GM19351 (cell line): Measurements from ENCODE around the gene GNPDA1.

Experiments
- ATAC-seq: cut with Tn5 transposase; IDR thresholded peaks from one replicate; pipeline ENCODE4 v1.9.1; 2021; ENCODE audit warnings: mild to moderate bottlenecking, moderate library complexity; ENCODE audit not compliant: unreplicated experiment

The GNPDA1 gene

GRCh38 chr5:141958546-141959172 lies 54.2 kb downstream of the GNPDA1 start:
- no peak for ATAC-seq

- ATAC-seq, result no peak
Observed at GRCh38 chr5:141958113-141958512, 54.7 kb downstream of the GNPDA1 start, which contains the start of gene PCDH12. Gene PCDH12, minus strand, starts transcription at chr5:141958202. Its CDS starts 351 bp downstream, at chr5:141957851.

- no peak for ATAC-seq
Observed at GRCh38 chr5:141957367-141957996, 55.3 kb downstream of the GNPDA1 start.

- ATAC-seq, result no peak
Observed at GRCh38 chr5:141954194-141954593, 58.6 kb downstream of the GNPDA1 start.

GRCh38 chr5:141952020-141952419 lies 60.8 kb downstream of the GNPDA1 start:
- no peak for ATAC-seq

GRCh38 chr5:141951332-141951781 lies 61.5 kb downstream of the GNPDA1 start:
- ATAC-seq, result peak; percentile 98
